Transverse colon (tissue), 4 donors: Measurements from ENCODE around the gene IAPP.

Source experiments
- CTCF ChIP-seq, 5 experiments: fragments of 200-600 bp in 3 of 5; fragments of 450-650 bp in 2 of 5; sonication (generic) in 3 of 5; IDR thresholded peaks; 1 replicate in 2 of 5; 2 replicates in 3 of 5; pipeline ENCODE4 v1.5.1; 2016 to 2017; ENCODE audit warnings: antibody characterized with exemption in 5 of 5, inconsistent platforms in 3 of 5, mild to moderate bottlenecking in 2 of 5, moderate library complexity in 1 of 5
- POLR2A ChIP-seq: fragments of 450-650 bp; IDR thresholded peaks from one replicate; pipeline ENCODE4 v1.6.1; 2016; ENCODE audit warnings: antibody characterized with exemption, mild to moderate bottlenecking, moderate library complexity
- POLR2AphosphoS5 ChIP-seq, 3 donors: sonication (generic); formaldehyde crosslinking; IDR thresholded peaks; one replicate each; pipeline ENCODE4 v1.6.1; 2016; ENCODE audit warnings: antibody characterized with exemption in 3 of 3

- TF ChIP-seq CTCF (IDR thresholded peaks at IDR 0.05) (no peak), POLR2A (no peak), POLR2AphosphoS5 (IDR thresholded peaks at IDR 0.05) (no peak)
Measured at GRCh38 chr12:21337453-21337852, 35.2 kb upstream of the IAPP start.
